Stimulated activated CD4-positive, alpha-beta T cell treated with anti-CD3 and anti-CD28 coated beads, Interleukin-4, amount 100 ng/mL, for 4 hours (primary cell): Measurements from ENCODE around the gene NGEF.
A peak's percentile ranks its signal among the peaks of the same experiment; 100 is the strongest.
"Not testable (repeated sequence)": the region's sequence is repeated elsewhere in the genome, so short reads cannot be mapped to it uniquely, and the experiment has no call there.

Experiments used
- DNase-seq, 2 experiments: peaks; one replicate each; pipeline ENCODE4 v3.0.0-alpha.2; 2020

The NGEF gene

DNA sequence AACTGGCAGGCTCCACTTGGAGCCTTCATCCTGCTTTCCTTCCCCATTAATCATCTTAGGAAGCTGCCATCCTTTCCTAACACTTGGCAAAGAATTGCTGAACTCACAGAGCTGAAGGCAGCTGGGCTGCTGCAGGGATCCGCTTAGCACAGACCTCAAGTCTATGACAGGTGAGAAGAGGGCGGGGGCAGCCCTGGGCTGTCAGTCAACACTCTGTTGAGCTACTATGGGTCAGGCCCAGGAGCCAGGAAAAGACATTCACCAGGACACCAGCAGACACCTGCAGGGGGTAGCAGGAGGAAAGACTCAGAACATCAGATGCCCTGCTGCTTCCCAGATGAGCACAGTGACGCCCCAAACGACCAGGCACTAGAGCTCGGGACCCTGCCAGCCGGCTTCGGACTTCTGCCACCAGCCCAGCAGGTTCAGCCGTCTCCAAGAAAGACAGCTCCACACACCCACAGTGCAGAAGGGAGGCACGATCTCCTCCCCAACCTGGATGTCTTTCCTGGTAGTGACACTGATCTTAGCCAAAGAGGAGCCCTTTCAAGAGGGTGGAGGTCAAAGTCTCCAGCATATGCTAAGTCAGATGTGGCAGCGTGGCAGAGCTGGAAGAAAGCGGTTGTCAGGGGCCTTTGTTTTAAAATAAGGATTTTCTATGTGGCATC lies 87.8 kb downstream of the NGEF start:
- no peak for DNase-seq

DNA sequence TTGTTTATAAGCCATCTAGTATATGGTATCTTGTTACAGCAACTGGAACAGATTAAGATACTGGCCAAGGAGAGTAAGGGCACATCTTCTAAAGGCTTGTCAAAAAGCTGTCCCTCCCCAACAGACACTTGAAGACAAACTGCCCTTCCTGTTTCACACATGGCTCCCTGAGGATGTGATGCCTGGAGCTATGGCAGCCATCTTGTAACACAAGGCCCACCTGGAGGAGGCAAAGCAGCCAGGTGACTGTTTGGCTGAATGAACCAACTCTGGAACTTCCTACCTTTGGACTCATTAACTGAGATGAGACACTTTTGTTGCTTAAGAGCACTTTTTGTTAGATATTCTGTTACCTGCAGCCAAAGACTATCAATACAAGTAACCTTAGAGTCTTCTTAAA lies 88.6 kb downstream of the NGEF start:
- no peak for DNase-seq

DNA sequence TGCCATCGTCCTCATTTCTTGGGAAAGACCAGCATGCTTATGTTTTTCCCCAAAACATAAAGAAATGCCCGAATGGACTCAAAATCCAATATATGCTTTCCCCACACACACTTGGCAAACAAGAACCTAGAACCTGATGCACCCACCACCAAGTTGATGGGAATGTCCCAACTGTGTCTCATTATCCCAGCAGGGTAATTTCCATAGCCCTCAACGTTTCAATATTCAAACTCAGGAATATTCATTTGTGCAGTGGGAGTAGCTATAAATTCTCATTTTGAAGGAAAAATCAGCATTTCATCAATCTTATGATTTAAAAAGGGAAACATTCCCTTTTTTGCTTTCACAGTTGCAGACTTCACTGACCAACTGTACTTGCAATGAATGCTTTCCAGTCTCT lies 92.3 kb downstream of the NGEF start:
- no peak for DNase-seq

DNA sequence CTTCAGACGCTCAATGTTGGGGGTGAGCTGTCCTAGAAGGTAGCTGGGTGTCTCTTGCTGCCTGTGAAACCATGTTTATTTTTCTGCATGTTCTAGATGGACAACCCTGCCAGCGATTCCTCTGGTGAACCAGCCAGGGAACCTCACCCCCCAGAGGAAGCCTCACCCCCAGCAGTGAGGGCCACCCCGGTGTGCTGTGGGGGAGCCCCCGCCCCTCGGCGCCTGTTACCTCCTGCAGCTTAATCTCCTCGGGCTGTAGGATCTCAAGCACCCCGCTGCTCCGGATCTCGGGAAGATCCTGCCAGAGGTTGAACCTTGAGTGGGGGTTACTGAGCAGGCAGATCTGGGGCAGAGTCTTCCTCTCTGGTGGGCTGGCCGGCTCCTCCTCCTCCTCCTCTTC lies 93.0 kb downstream of the NGEF start:
- DNase-seq: no peak

GRCh38 chr2:232919141-232919540 lies 93.9 kb downstream of the NGEF start:
- DNase-seq: no peak

- no peak for DNase-seq
Measured at GRCh38 chr2:232913903-232914302, 99.2 kb downstream of the NGEF start.

DNA sequence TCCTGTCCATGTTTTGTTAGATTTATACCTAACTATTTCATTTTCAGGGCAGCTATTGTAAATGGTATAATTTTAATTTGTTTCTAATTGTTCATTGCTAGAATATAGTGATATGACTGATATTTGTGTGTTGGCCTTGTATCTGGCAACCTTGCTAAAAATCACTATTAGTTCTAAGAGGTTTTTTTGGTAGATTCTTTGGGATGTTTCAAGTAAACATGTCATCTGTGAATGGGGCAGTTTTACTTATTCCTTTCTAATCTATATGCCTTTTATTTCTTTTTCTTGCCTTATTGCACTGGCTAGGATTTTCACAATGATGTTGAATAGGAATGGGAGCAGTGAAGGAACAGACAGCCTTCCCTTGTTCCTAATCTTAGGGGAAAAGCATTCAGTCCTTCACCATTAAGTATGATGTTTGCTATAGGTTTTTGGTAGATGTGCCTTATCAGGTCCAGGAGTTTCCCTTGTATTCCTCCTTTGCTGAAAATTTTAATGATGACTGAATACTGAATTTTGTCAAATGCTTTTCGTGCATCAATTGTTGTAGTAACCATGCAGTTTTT lies 101.3 kb downstream of the NGEF start:
- no peak for DNase-seq

GRCh38 chr2:232910376-232910775 lies 102.7 kb downstream of the NGEF start:
- no peak for DNase-seq

GRCh38 chr2:232908695-232909094 lies 104.4 kb downstream of the NGEF start:
- no peak for DNase-seq

GRCh38 chr2:232907718-232908085 lies 105.4 kb downstream of the NGEF start:
- DNase-seq: not testable (repeated sequence)

- DNase-seq: not testable (repeated sequence)
Measured at GRCh38 chr2:232906867-232907717, 106.0 kb downstream of the NGEF start.

DNA sequence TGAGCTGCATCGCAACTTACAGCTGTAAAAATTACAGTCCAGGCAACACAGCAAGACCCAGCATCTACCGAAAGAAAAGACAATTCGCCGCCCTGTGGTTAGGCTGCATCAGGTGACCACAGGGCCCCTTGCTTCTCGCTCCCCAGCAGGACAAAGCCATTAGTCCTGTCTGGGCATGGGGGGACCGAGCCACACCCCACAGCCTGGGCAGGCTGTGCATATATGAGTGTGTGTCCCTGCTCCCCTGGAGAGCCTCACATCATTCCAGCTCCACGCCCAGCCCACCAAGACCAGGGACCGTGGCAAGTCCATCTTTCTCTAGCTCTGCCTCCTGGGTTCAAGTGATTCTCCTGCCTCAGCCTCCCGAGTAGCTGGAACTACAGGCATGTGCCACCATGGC lies 109.1 kb downstream of the NGEF start:
- DNase-seq: no peak

- DNase-seq: peak in 1 of 2 experiments; percentile 18
Measured at GRCh38 chr2:232901736-232902578, 111.1 kb downstream of the NGEF start.

- no peak for DNase-seq
Measured at GRCh38 chr2:232900811-232901735, 112.0 kb downstream of the NGEF start.

DNA sequence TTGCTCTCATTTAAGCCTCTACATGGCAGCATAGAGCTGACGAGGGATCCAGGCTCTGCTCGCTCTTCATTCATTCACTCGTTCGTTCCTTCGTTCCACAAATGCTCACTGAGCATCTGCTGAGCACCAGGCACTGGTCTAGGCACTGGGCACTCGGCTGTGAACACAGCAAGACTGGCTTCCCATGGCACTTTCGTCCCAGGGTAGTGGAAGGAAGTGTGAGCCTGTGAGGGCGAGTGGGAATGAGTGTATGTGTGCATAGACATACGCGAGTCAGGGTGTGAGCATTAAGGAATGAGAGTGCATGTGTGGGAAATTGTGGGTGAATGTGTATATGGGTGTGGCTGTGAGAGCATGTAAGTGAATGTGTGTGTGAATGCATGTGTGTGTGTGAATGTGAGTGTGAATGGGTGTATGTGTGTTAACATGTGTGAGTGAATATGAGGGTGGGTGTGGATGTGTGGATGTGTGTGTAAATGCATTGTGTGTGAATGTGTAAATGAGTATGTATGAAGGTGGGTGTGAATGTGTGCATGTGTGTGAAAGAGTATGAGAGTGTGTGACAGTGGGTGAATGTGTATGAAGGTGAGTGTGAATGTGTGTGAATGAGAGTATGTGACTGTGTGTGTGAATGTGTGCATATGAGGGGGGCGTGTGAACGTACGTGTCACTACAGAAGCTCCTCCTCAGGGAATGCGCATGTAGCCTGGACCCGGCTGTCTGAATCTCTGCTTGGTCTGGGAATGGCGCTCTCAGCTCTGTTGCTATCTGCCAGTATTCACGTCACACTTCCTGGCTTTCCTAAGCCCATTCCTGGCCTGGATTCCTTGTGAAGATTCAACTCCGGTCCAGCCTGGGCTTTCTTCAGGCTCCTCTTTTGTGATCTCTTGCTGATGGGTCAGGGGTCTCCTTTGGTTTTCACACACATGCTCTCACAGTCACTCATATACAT lies 114.2 kb downstream of the NGEF start:
- DNase-seq: no peak

DNA sequence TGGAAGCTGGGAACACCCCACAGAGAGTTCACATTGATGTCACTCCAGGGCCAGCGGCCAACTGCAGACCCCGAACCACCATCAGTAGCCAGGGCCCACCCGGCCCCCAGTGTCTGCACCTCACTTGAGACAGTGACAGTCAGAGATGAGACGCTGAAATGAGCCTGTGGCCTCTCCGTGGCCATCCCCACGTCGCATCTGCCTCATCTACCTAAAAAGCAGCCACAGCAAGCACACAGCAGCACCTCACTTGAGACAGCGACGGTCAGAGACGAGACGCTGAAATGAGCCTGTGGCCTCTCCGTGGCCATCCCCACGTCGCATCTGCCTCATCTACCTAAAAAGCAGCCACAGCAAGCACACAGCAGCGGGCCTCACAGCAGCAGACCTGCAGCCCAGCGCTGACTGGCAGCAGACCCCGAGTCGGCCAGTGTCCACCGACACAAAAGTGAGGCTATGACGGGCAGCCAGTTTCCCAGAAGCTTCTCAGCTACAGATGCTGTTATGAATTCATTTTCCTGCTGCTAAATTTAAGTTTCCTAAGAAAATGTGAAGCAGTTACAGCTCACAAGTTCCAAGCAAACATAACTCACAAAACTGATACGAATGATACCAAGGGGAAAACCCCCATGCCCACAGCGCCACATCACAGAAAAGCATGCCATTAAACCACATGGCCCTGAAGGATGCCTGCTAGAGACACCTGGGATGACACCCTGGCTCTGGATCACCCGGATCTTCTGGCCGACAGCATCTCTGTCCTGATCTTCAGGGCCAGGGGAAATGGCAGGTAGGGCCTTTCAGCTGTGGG lies 115.3 kb downstream of the NGEF start:
- peak; percentile 19 to 35 for DNase-seq

- DNase-seq: no peak
Measured at GRCh38 chr2:232896720-232897597, 116.1 kb downstream of the NGEF start.

DNA sequence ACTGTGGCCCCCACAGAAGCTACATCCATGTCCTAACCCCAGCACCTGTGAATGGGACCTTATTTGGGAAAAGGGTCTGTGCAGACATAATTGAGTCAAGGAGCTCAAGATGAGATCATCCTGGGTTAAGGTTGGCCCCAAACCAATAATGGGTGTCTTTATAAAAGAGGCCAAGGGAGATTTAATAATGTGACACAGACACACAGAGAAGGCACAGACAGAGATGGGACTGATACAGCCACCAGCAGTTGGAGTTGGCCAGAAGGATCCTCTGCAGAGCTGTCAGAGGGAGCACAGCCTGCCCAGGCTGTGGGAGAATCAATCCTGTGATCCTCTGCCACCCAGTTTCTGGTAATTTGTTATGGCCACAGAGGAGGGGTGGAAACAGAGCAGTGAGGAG lies 116.9 kb downstream of the NGEF start:
- no peak for DNase-seq

GRCh38 chr2:232894746-232895145 lies 118.3 kb downstream of the NGEF start:
- no peak for DNase-seq
